ENCODE data around the gene RAB1A.
A peak's percentile ranks its signal among the peaks of the same experiment; 100 is the strongest.
"Not testable (repeated sequence)": the region's sequence is repeated elsewhere in the genome, so short reads cannot be mapped to it uniquely, and the experiment has no call there.

The RAB1A gene

DNA sequence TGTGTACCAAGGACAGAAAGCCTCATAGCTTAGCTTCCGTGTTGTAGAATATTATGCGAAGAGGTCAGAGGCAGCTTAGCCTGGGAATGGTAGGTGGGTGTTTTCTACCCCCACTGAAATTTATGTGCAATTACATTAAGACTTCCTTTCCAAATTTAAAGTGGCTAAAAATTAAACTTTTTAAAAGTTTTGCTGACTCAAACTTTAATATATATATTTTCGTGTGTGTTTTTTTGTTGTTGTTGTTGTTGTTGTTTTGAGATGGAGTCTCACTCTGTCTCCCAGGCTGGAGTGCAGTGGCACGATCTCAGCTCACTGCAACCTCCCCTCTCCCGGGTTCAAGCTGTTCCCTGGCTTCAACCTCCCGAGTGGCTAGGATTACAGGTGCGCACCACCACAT, 4.3 kb upstream of the RAB1A start:
- TF ChIP-seq, protein P1, sequence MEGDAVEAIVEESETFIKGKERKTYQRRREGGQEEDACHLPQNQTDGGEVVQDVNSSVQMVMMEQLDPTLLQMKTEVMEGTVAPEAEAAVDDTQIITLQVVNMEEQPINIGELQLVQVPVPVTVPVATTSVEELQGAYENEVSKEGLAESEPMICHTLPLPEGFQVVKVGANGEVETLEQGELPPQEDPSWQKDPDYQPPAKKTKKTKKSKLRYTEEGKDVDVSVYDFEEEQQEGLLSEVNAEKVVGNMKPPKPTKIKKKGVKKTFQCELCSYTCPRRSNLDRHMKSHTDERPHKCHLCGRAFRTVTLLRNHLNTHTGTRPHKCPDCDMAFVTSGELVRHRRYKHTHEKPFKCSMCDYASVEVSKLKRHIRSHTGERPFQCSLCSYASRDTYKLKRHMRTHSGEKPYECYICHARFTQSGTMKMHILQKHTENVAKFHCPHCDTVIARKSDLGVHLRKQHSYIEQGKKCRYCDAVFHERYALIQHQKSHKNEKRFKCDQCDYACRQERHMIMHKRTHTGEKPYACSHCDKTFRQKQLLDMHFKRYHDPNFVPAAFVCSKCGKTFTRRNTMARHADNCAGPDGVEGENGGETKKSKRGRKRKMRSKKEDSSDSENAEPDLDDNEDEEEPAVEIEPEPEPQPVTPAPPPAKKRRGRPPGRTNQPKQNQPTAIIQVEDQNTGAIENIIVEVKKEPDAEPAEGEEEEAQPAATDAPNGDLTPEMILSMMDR (IDR thresholded peaks at IDR 0.05; ENCODE audit: low read depth, low read length, missing control alignments) = no peak
- no peak for DNase-seq (ENCODE audit: low read depth)
- no peak overlapping the region for H3K4me3 ChIP-seq (ENCODE audit: low read depth, low read length)

- DNase-seq (ENCODE audit: low read depth) = no peak
- TF ChIP-seq, protein P1 (IDR thresholded peaks at IDR 0.05; ENCODE audit: low read depth, low read length, missing control alignments) = no peak
- H3K4me3 ChIP-seq (ENCODE audit: low read depth, low read length) = no peak overlapping the region
Observed at GRCh38 chr2:65133626-65134025, 3.7 kb upstream of the RAB1A start.

DNA sequence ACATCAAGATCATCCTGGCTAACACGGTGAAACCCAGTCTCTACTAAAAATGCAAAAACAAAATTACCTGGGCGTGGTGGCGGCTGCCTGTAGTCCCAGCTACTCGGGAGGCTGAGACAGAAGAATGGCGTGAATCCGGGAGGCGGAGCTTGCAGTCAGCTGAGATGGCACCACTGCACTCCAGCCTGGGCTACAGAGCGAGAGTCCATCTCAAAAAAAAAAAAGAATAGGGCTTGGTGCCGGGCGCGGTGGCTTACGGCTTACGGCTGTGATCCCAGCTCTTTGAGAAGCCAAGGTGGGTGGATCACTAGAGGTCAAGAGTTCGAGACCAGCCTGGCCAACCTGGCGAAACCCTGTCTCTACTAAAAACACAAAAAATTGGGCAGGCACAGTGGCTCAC, 3.0 kb upstream of the RAB1A start:
- not testable (repeated sequence) for H3K4me3 ChIP-seq (ENCODE audit: low read depth, low read length); DNase-seq (ENCODE audit: low read depth)

GRCh38 chr2:65130664-65131175, 814 bp upstream of the RAB1A start:
- peak overlapping the region; percentile 61 for H3K4me3 ChIP-seq (ENCODE audit: low read depth, low read length)
- TF ChIP-seq, protein P1 (IDR thresholded peaks at IDR 0.05; ENCODE audit: low read depth, low read length, missing control alignments) = no peak
- peak; percentile 15 for DNase-seq (ENCODE audit: low read depth)

- TF ChIP-seq, protein P1 (IDR thresholded peaks at IDR 0.05; ENCODE audit: low read depth, low read length, missing control alignments) = no peak
- DNase-seq (ENCODE audit: low read depth) = no peak
- peak overlapping the region; percentile 89 for H3K4me3 ChIP-seq (ENCODE audit: low read depth, low read length)
Observed at GRCh38 chr2:65129286-65129825, 550 bp downstream of the RAB1A start.

DNA sequence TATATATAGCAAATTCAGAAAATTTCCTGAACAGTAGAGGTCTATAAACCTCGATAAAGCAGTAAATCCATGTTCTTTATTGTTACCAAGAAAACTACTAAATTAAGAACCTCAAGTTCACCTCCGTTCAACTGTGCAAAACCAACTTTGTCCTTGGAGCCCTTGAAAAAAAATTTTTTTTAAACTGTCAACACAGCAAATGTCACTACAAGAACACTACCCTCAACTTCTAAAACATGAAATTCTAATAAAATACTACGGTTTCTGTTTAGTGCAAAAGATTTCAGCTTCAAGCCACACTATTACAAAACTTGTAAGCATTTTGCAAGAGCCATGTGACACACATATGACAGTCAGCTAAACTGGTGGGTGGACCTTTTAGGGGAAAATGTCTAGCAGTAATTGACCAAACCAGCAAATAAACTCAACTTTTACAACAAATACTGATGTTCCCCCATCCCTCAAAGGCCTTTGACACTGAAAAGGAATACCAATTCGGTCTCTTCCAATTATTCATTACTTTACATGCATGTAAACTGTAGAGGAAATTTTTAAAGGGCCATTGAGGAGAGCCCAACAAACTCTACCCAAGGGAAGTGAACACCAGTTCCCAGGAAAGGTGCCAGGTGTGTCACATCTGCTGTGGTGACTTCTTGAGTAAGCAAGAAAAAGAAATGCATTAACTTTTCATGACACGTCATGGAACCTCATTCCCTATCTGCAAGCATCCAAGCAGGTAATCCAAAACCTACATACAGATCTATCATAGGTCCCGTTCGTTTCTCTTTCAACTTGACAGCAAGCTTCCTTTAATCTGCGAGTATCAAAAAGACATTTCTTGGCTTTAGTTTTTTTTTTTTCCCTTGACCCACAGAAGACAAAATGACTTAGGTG, 1.4 kb downstream of the RAB1A start:
- peak overlapping the region; percentile 89 for H3K4me3 ChIP-seq (ENCODE audit: low read depth, low read length)
- TF ChIP-seq, protein P1 (IDR thresholded peaks at IDR 0.05; ENCODE audit: low read depth, low read length, missing control alignments) = no peak
- DNase-seq (ENCODE audit: low read depth) = no peak

DNA sequence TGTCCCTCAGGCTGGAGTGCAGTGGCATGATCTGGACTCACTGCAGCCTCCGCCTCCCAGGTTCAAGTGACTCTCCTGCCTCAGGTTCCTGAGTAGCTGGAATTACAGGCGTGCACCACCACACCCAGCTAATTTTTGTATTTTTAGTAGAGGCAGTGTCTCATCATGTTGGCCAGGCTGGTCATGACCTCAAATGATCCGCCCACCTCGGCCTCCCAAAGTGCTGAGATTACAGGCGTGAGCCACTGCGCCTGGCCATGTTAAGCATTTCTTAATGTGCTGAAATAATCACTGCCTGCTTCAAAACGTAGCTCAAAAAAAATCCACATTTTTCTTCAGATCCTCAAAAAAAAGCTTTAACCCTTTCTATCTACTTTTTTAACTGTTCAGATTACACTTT, 4.4 kb downstream of the RAB1A start:
- DNase-seq (ENCODE audit: low read depth); H3K4me3 ChIP-seq (ENCODE audit: low read depth, low read length): not testable (repeated sequence)

- TF ChIP-seq, protein P1 (IDR thresholded peaks at IDR 0.05; ENCODE audit: low read depth, low read length, missing control alignments) = no peak
- no peak for DNase-seq (ENCODE audit: low read depth)
- H3K4me3 ChIP-seq (ENCODE audit: low read depth, low read length) = no peak overlapping the region
Observed at GRCh38 chr2:65122313-65122712, 7.6 kb downstream of the RAB1A start.

All from GM12864 (cell line).